ENCODE measurements around the gene TNFSF13B. TPM values are rescaled to one million over a fixed set of nuclear protein-coding genes. Genes with fewer than 3 reads are reported as not detected.
A peak's percentile ranks its signal among the peaks of the same experiment; 100 is the strongest.

Gene TNFSF13B
- total and polyA plus RNA-seq, 2 donors: 7.4 to 12.2 TPM

DNA sequence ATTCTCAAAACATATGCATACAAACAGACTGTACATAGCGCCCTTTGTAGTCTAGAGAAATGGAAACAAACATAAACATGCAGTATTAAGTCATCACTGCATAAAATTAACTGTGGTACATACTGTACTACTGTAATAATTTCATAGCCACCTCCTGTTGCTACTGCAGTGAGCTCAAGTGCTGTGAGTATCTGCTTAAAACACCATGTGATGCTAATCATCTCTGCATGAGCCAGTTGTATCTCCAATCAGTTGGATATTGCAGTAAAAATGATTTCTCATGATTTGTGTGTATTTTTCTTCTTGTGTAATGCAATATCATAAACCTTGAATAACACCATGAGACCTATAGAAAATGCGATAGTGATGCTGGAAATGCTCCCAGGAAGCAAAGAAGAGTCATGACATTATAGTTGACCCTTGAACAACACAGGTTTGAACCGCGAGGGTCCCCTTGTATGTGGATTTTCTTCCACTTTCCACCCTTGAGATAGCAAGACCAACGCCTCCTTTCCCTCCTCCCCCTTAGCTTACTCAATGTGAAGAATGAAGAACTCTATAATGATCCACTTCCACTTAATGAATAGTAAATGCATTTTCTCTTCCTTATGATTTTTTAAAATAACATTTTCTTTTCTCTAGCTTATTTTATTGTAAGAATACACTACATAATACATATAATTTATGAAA lies 4.1 kb downstream of the TNFSF13B start:
- H3K27me3 ChIP-seq (ENCODE audit: control insufficient read depth in 2 of 2, insufficient read depth in 1 of 2, low read length in 1 of 2): no peaks in the 10 kb centered on the region
- peaks cover 10% of the 10 kb centered on the region in 2 donors for H3K4me1 ChIP-seq (ENCODE audit: control insufficient read depth in 2 of 2, insufficient read depth in 2 of 2, low read length in 2 of 2)
- no peak overlapping the region for H3K4me3 ChIP-seq (ENCODE audit: low read length in 2 of 2)
- no peaks in the 10 kb centered on the region for H3K9me3 ChIP-seq (ENCODE audit: control insufficient read depth in 2 of 2, insufficient read depth in 1 of 2, low read length in 1 of 2)
- no peaks in the 10 kb centered on the region for H3K36me3 ChIP-seq (ENCODE audit: control insufficient read depth in 2 of 2, insufficient read depth in 2 of 2, low read length in 1 of 2)
- H3K27ac ChIP-seq (ENCODE audit: low read depth in 1 of 2, low read length in 1 of 2): no peak overlapping the region
- 96% methylated on average over 5 of the region's 5 CpGs for WGBS
- no peak for DNase-seq (ENCODE audit: low read depth in 6 of 9, low spot score in 9 of 9)

DNA sequence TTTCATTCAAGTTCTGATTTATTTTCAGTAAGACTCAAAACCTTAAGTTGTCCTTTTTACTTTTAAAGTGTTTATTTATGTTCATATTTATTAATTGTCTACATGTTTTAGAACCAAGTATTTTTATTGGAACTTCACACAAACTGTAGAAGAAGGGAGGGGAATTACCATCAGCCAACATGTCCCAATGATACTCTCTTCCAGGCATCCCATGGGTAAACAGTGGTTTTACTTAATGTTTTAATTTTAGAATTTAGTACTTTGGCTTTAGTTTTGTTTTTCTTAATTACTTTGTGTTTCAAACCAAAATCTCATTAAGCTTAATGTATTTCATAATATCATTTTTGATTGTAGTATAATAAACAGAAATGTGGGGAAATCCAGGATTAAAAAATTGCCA lies 5.2 kb downstream of the TNFSF13B start:
- Histone ChIP-seq H3K4me1 (ENCODE audit: control insufficient read depth in 2 of 2, insufficient read depth in 2 of 2, low read length in 2 of 2) (peaks cover 7 to 8% of the 10 kb centered on the region in 2 donors), H3K36me3 (ENCODE audit: control insufficient read depth in 2 of 2, insufficient read depth in 2 of 2, low read length in 1 of 2) (no peaks in the 10 kb centered on the region), H3K4me3 (ENCODE audit: low read length in 2 of 2) (no peak overlapping the region), H3K27ac (ENCODE audit: low read depth in 1 of 2, low read length in 1 of 2) (no peak overlapping the region), H3K27me3 (ENCODE audit: control insufficient read depth in 2 of 2, insufficient read depth in 1 of 2, low read length in 1 of 2) (no peaks in the 10 kb centered on the region), H3K9me3 (ENCODE audit: control insufficient read depth in 2 of 2, insufficient read depth in 1 of 2, low read length in 1 of 2) (no peaks in the 10 kb centered on the region)
- no peak for DNase-seq (ENCODE audit: low read depth in 6 of 9, low spot score in 9 of 9)

DNA sequence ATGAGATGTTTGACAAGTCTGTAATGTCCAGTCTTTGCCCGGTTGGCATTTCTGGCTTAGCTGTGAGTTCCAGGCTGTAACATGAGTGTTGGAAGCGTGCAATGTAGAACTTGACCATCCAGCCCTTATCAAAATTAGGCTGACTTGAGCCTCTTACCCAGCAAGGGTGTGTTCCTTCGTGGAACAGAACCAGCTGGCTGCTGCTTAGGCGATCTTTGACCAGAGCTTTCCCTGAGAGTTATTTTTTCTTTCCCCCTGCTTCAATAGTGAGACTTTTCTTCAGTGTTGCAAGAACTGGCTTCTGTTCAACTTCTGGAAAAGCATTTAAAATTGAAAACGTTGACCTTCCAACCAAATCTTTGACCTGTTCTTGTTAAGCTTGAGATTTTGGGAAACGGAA lies 6.5 kb downstream of the TNFSF13B start:
- no peaks in the 10 kb centered on the region for H3K27me3 ChIP-seq (ENCODE audit: control insufficient read depth in 2 of 2, insufficient read depth in 1 of 2, low read length in 1 of 2)
- DNase-seq (ENCODE audit: low read depth in 6 of 9, low spot score in 9 of 9): no peak
- 94% methylated on average over 6 of the region's 6 CpGs for WGBS
- H3K36me3 ChIP-seq (ENCODE audit: control insufficient read depth in 2 of 2, insufficient read depth in 2 of 2, low read length in 1 of 2): no peaks in the 10 kb centered on the region
- H3K4me1 ChIP-seq (ENCODE audit: control insufficient read depth in 2 of 2, insufficient read depth in 2 of 2, low read length in 2 of 2): no peaks in the 10 kb centered on the region
- no peak overlapping the region for H3K4me3 ChIP-seq (ENCODE audit: low read length in 2 of 2)
- H3K27ac ChIP-seq (ENCODE audit: low read depth in 1 of 2, low read length in 1 of 2): no peak overlapping the region
- no peaks in the 10 kb centered on the region for H3K9me3 ChIP-seq (ENCODE audit: control insufficient read depth in 2 of 2, insufficient read depth in 1 of 2, low read length in 1 of 2)

DNA sequence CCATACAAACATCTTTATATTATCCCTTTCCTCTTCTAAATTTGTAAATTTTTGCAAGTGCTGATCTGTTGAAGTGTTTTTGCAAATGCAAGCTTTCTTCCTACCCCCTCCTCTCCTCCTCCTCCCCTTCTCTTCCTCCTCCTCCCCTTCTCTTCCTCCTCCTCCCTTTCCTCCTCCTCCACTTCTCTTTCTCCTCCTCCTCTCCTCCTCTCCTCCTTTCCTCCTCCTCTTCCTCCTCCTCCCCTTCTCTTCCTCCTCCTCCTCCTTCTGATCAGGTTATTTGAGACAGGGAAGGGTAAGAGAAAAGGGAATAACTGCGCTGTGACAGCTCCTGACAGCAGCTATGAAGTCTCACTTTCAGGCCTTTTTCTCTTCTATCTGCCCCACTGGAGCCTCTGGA lies 8.9 kb downstream of the TNFSF13B start:
- Histone ChIP-seq H3K27me3 (ENCODE audit: control insufficient read depth in 2 of 2, insufficient read depth in 1 of 2, low read length in 1 of 2) (no peaks in the 10 kb centered on the region), H3K9me3 (ENCODE audit: control insufficient read depth in 2 of 2, insufficient read depth in 1 of 2, low read length in 1 of 2) (no peaks in the 10 kb centered on the region), H3K27ac (ENCODE audit: low read depth in 1 of 2, low read length in 1 of 2) (no peak overlapping the region), H3K4me1 (ENCODE audit: control insufficient read depth in 2 of 2, insufficient read depth in 2 of 2, low read length in 2 of 2) (no peaks in the 10 kb centered on the region), H3K4me3 (ENCODE audit: low read length in 2 of 2) (no peak overlapping the region), H3K36me3 (ENCODE audit: control insufficient read depth in 2 of 2, insufficient read depth in 2 of 2, low read length in 1 of 2) (no peaks in the 10 kb centered on the region)
- DNase-seq (ENCODE audit: low read depth in 6 of 9, low spot score in 9 of 9): peak in 1 of 9 donors; percentile 1
- 98% methylated on average over 1 of the region's 1 CpG for WGBS

DNA sequence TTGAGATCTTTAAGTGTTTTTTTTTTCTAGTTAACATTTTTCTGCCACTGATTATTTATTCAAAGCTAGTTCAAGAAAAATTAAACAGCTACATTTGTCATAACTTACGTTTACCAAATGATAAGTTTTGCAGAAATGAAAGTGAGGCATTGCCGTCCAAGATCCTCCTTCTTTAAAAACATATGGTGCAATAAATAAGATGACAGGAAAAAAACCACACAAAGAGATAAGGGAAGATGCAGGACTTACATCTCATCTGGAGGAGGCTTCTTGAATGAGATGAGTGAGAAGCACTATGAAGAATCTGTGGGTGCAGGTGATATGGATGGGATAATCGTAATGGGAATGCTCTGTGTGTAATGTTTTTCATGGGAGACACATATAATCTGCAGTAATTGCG lies 12.4 kb downstream of the TNFSF13B start:
- no peak overlapping the region for H3K27ac ChIP-seq (ENCODE audit: low read depth in 1 of 2, low read length in 1 of 2)
- no peak for DNase-seq (ENCODE audit: low read depth in 6 of 9, low spot score in 9 of 9)
- 79% methylated on average over 4 of the region's 4 CpGs for WGBS
- H3K4me1 ChIP-seq (ENCODE audit: control insufficient read depth in 2 of 2, insufficient read depth in 2 of 2, low read length in 2 of 2): no peaks in the 10 kb centered on the region
- no peaks in the 10 kb centered on the region for H3K27me3 ChIP-seq (ENCODE audit: control insufficient read depth in 2 of 2, insufficient read depth in 1 of 2, low read length in 1 of 2)
- H3K4me3 ChIP-seq (ENCODE audit: low read length in 2 of 2): no peak overlapping the region
- H3K9me3 ChIP-seq (ENCODE audit: control insufficient read depth in 2 of 2, insufficient read depth in 1 of 2, low read length in 1 of 2): no peaks in the 10 kb centered on the region
- H3K36me3 ChIP-seq (ENCODE audit: control insufficient read depth in 2 of 2, insufficient read depth in 2 of 2, low read length in 1 of 2): no peaks in the 10 kb centered on the region

DNA sequence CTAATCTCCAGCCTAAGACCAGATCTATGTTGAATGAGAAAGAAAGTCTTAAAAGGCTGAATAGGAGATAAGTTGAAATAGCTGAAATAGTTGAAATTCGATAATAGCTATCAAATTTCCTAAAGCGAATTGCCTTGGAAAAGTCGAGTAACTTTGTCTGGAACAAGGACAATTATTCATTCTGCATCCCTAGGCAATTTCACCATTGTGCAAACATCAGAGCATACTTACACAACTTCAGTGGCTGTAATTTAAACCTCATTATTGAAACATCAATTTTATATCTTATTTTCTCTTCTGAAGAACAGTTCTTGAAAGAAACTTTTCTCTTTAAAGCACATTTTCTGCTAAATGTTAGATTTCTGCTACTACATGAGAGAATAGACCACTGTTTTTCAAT lies 13.6 kb downstream of the TNFSF13B start:
- Histone ChIP-seq H3K4me3 (ENCODE audit: low read length in 2 of 2) (no peak overlapping the region), H3K9me3 (ENCODE audit: control insufficient read depth in 2 of 2, insufficient read depth in 1 of 2, low read length in 1 of 2) (no peaks in the 10 kb centered on the region), H3K4me1 (ENCODE audit: control insufficient read depth in 2 of 2, insufficient read depth in 2 of 2, low read length in 2 of 2) (no peaks in the 10 kb centered on the region), H3K27me3 (ENCODE audit: control insufficient read depth in 2 of 2, insufficient read depth in 1 of 2, low read length in 1 of 2) (no peaks in the 10 kb centered on the region), H3K36me3 (ENCODE audit: control insufficient read depth in 2 of 2, insufficient read depth in 2 of 2, low read length in 1 of 2) (no peaks in the 10 kb centered on the region), H3K27ac (ENCODE audit: low read depth in 1 of 2, low read length in 1 of 2) (no peak overlapping the region)
- no peak for DNase-seq (ENCODE audit: low read depth in 6 of 9, low spot score in 9 of 9)
- WGBS: 88% methylated on average over 3 of the region's 3 CpGs

DNA sequence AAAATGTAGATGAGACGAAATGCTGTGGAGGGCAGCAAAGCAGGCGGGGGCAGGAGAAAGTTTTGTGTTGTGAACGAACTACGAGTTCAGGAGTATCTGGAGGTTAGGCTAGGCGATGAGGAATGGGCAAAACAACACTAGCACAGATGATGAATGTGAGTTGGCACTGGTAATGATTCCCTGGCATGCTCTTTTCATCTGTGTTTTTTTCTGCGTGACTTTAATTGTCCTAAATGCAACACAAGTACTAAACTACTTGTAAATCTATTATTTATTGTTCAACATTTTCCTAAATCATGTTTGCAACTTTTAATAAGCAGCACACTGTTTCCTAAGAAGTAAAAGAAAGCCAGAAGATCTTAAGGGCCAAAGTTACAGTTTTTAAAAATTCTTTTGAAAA lies 19.2 kb downstream of the TNFSF13B start:
- Histone ChIP-seq H3K4me1 (ENCODE audit: control insufficient read depth in 2 of 2, insufficient read depth in 2 of 2, low read length in 2 of 2) (no peaks in the 10 kb centered on the region), H3K4me3 (ENCODE audit: low read length in 2 of 2) (no peak overlapping the region), H3K27me3 (ENCODE audit: control insufficient read depth in 2 of 2, insufficient read depth in 1 of 2, low read length in 1 of 2) (no peaks in the 10 kb centered on the region), H3K27ac (ENCODE audit: low read depth in 1 of 2, low read length in 1 of 2) (no peak overlapping the region), H3K36me3 (ENCODE audit: control insufficient read depth in 2 of 2, insufficient read depth in 2 of 2, low read length in 1 of 2) (no peaks in the 10 kb centered on the region), H3K9me3 (ENCODE audit: control insufficient read depth in 2 of 2, insufficient read depth in 1 of 2, low read length in 1 of 2) (no peaks in the 10 kb centered on the region)
- 97% methylated on average over 6 of the region's 6 CpGs for WGBS
- no peak for DNase-seq (ENCODE audit: low read depth in 6 of 9, low spot score in 9 of 9)

DNA sequence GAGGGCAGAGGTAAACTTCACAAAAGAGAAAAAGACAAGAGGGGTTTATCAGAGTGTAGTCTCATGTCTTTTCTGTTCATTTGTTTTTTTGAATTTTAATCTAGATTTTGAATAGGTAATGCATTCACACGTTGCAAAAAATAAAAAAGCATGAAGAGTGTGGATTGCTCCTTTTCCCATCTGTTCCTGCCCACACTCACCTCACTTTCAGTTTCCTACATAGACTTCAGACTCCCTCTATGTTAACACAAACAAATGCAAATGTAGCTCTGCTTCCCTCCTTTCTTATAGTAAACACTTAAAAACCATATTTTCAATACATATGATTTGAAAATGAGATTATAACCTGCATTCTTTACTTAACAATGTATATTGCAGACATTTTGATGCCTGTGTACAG lies 20.3 kb downstream of the TNFSF13B start:
- H3K27me3 ChIP-seq (ENCODE audit: control insufficient read depth in 2 of 2, insufficient read depth in 1 of 2, low read length in 1 of 2): no peaks in the 10 kb centered on the region
- no peak for DNase-seq (ENCODE audit: low read depth in 6 of 9, low spot score in 9 of 9)
- no peaks in the 10 kb centered on the region for H3K36me3 ChIP-seq (ENCODE audit: control insufficient read depth in 2 of 2, insufficient read depth in 2 of 2, low read length in 1 of 2)
- H3K4me3 ChIP-seq (ENCODE audit: low read length in 2 of 2): no peak overlapping the region
- WGBS: 29% methylated on average over 1 of the region's 1 CpG
- H3K27ac ChIP-seq (ENCODE audit: low read depth in 1 of 2, low read length in 1 of 2): no peak overlapping the region
- H3K4me1 ChIP-seq (ENCODE audit: control insufficient read depth in 2 of 2, insufficient read depth in 2 of 2, low read length in 2 of 2): no peaks in the 10 kb centered on the region
- H3K9me3 ChIP-seq (ENCODE audit: control insufficient read depth in 2 of 2, insufficient read depth in 1 of 2, low read length in 1 of 2): no peaks in the 10 kb centered on the region

DNA sequence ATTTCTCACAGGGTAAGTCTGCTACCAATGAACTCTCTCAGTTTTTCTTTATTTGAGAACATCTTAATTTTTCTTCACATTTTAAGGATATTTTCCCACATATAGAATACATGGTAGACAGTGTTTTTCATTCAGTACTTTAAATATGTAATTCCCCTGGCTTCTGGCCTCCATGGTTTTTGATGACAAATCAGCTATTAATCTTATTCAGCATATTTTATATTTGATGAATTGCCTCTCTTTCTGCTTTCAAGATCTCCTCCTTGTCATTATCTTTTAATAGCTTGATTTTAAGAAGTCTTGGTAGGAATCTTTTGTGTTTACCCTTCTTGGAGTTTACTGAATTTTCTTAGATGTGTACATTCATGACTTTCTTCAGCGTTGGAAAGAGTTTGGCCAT lies 27.6 kb downstream of the TNFSF13B start:
- H3K27me3 ChIP-seq (ENCODE audit: control insufficient read depth in 2 of 2, insufficient read depth in 1 of 2, low read length in 1 of 2): no peaks in the 10 kb centered on the region
- 98% methylated on average over 1 of the region's 1 CpG for WGBS
- no peaks in the 10 kb centered on the region for H3K36me3 ChIP-seq (ENCODE audit: control insufficient read depth in 2 of 2, insufficient read depth in 2 of 2, low read length in 1 of 2)
- no peak overlapping the region for H3K4me3 ChIP-seq (ENCODE audit: low read length in 2 of 2)
- no peak overlapping the region for H3K27ac ChIP-seq (ENCODE audit: low read depth in 1 of 2, low read length in 1 of 2)
- DNase-seq (ENCODE audit: low read depth in 6 of 9, low spot score in 9 of 9): no peak
- peaks cover 0 to 3% of the 10 kb centered on the region in 2 donors for H3K9me3 ChIP-seq (ENCODE audit: control insufficient read depth in 2 of 2, insufficient read depth in 1 of 2, low read length in 1 of 2)
- no peaks in the 10 kb centered on the region for H3K4me1 ChIP-seq (ENCODE audit: control insufficient read depth in 2 of 2, insufficient read depth in 2 of 2, low read length in 2 of 2)
